GM18909 (cell line): ENCODE results near the gene IL6R.
"Not testable (repeated sequence)": the region's sequence is repeated elsewhere in the genome, so short reads cannot be mapped to it uniquely, and the experiment has no call there.

ENCODE experiments used
- ATAC-seq: cut with Tn5 transposase; IDR thresholded peaks from one replicate; pipeline ENCODE4 v1.9.1; 2021; ENCODE audit warnings: mild to moderate bottlenecking; ENCODE audit not compliant: unreplicated experiment, poor library complexity

The IL6R gene

DNA sequence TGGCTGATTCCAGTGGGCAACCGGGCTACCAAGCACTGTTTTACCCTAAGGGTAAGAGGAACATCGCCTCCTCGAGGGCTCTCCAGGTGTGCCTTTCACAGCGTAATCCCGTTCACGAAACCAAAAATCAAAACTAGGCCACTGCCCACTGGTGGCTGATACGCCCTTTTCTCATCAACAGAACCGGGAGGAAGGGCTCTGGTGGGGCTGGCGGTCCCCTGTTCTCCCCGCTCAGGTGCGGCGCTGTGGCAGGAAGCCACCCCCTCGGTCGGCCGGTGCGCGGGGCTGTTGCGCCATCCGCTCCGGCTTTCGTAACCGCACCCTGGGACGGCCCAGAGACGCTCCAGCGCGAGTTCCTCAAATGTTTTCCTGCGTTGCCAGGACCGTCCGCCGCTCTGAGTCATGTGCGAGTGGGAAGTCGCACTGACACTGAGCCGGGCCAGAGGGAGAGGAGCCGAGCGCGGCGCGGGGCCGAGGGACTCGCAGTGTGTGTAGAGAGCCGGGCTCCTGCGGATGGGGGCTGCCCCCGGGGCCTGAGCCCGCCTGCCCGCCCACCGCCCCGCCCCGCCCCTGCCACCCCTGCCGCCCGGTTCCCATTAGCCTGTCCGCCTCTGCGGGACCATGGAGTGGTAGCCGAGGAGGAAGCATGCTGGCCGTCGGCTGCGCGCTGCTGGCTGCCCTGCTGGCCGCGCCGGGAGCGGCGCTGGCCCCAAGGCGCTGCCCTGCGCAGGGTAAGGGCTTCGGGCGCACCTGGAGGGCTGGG is at the start of gene IL6R:
TSS of gene IL6R (plus strand) at position 360 of the 763 bp plus-strand sequence. CDS start at position 647, 287 bp downstream.
- no peak for ATAC-seq

GRCh38 chr1:154358519-154358918 is 46.6 kb upstream of the IL6R start:
- no peak for ATAC-seq

- ATAC-seq = no peak
These were observed 44.9 kb upstream of the IL6R start for GRCh38 chr1:154360288-154360687.

DNA sequence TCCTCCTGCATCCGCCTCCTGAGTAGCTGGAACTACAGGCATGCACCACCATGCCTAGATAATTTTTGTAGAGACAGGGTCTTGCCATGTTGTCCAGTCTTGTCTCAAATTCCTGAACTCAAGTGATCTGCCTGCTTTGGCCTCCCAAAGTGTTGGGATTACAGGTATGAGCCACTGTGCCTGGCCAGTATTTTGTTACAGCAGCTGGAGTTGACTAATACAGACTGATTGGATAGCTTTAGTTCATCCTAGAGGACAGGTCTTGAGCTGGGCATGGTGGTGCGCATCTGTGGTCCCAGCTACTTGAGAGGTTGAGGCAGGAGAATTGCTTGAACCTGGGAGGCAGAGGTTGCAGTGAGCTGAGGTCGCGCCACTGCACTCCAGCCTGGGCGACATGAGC is 44.3 kb upstream of the IL6R start:
- not testable (repeated sequence) for ATAC-seq

DNA sequence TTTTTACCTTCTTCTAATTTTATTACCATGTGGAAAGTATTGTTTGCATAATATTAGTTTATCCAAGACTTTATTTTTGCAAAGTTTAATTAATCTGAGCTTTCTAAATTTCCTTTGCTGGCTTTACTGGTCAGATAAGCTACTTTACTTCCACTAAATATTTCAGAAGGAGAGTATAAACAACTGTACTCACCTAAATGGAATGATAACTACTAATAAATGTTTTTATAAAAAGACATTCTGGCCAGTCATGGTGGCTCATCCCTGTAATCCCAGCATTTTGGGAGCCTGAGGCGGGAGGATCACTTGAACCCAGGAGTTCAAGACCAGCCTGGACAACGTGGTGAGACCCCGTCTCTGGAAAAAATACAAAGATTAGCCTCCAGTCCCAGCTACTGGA is 43.8 kb upstream of the IL6R start:
- ATAC-seq = no peak

- no peak for ATAC-seq
These were observed 33.7 kb upstream of the IL6R start for GRCh38 chr1:154371436-154371835.

GRCh38 chr1:154373777-154374357 is 31.3 kb upstream of the IL6R start:
- ATAC-seq = not testable (repeated sequence)

DNA sequence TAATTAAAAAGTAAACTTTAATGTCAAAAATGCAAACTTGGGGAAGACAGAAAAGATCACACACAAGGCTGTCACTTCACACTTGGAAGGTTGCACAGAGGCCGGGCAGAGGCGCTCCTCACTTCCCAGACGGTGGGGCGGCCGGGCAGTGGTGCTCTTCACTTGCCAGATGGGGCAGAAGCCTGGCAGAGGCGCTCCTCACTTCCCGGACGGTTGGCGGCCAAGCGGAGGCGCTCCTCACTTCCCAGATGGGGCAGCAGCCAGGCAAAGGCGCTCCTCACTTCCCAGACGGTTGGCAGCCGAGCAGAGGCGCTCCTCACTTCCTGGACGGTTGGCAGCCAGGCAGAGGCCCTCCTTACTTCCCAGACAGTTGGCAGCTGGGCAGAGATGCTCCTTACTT is 25.8 kb upstream of the IL6R start:
- ATAC-seq = no peak

DNA sequence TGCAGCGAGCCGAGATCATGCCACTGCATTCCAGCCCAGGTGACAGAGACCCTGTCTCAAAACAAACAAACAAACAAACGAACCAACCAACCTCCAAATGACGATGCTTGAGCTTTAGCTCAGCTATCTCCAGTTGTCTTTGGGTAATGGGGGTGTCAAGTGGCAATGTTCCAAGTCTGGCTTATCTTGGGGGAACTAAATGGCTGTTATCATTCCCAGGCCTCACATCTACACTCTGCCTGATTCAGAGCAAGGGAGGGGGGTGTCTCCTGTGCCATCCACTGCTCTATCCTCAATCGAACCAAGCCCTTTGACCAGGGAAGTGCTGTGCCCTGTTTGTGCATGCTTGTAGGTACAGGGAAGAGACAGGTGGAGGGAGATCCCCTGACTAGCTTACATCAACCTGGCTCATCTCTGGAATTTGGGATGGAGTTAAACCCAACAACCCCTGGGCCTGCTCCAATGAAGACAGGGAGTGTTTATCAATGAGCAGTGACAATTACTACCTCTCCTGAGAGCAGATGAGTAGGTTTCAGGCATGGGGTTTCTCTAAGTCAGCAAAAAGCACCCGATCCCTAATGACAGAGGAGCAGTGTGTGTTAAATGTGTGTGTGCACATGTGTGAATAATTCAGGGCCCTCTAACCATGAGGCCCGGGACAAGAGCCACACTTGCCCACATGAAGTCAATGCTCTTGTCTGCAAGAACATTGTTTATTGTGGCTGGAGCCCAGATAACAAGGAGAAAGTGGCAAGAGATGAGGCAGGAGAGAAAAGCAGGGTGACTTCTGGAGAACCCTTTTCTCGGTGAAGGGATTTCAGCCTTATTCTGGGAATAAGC is 20.3 kb upstream of the IL6R start:
- ATAC-seq = no peak

GRCh38 chr1:154386643-154387352 is 18.3 kb upstream of the IL6R start:
- no peak for ATAC-seq

GRCh38 chr1:154391086-154391770 is 13.9 kb upstream of the IL6R start:
- ATAC-seq = no peak

DNA sequence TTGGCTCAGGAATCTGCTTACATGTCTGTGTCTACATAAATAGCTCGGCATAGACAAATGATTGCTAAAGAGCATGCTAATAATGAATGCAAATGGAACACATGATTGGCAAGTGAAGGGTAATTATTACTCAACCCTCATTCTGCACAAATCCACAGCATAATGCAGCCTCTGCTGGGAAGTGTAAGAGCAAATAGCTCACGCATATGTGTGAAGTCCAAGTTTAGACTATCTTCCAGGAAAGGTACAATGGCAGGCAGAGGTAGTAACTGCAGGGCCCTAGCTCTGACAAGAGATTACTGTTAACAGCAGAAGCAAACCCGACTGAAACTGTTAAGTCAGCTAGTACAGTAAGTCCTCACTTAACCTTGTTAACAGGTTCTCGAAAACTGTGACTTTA is 7.0 kb upstream of the IL6R start:
- no peak for ATAC-seq

GRCh38 chr1:154398678-154399077 is 6.5 kb upstream of the IL6R start:
- ATAC-seq = no peak

GRCh38 chr1:154400381-154400801 is 4.8 kb upstream of the IL6R start:
- no peak for ATAC-seq

- no peak for ATAC-seq
These were observed 2.7 kb upstream of the IL6R start for GRCh38 chr1:154402409-154402921.

DNA sequence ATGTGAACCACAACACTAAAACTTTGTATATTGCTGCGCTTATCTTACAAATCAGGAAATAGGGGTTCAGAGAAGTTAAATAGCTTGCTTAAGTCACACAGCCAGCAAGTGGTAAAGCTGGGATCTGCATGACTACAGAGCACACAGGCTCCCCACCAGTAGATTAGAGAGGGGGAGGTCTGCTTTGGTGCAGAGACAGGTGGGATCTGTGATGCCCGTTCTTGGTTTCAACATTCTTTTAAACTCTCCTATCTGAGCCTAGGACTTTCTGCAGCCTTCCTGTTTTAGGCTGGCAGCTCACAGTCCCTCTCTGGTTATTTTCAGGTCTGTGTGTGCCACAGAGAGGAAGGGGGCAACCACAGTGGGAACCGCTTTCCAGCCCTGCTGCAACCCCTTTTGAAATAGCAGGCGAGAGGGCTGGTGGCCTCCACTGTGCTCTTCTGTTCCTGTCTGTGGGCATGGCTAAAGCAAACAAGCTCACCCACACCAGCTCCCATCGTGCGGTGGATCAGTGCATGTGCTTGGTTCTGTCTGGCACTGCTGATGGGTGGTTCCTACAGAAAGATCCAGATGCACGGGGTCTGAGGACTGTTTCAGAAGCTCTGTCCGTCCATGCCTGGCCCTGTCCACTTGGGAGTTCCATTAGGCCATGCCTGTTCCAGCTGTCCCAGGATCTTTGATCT is 1.7 kb upstream of the IL6R start:
- no peak for ATAC-seq

GRCh38 chr1:154403983-154404382 is 1.2 kb upstream of the IL6R start:
- no peak for ATAC-seq

DNA sequence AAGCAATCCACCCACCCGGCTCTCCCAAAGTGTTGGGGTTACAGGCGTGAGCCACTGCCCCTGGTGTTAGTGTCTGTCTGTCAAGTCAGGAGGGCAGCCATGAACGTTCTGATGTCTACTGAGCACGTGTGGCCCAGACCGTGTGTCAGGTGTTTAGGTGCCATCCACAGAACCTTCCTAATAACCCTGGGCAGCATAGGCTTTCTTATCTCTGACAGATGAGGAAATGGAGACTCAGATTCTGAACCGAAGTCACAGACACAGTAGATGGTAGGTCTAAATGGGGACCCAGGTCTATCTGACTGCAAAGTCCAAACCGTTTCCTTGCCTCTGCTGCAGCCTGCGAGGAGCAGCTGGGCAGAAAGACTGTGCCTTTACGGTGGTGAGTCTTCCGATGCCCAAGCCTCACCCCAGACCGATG is 622 bp upstream of the IL6R start:
- no peak for ATAC-seq
